ENCODE measurements around the gene SLC15A1.

DNA sequence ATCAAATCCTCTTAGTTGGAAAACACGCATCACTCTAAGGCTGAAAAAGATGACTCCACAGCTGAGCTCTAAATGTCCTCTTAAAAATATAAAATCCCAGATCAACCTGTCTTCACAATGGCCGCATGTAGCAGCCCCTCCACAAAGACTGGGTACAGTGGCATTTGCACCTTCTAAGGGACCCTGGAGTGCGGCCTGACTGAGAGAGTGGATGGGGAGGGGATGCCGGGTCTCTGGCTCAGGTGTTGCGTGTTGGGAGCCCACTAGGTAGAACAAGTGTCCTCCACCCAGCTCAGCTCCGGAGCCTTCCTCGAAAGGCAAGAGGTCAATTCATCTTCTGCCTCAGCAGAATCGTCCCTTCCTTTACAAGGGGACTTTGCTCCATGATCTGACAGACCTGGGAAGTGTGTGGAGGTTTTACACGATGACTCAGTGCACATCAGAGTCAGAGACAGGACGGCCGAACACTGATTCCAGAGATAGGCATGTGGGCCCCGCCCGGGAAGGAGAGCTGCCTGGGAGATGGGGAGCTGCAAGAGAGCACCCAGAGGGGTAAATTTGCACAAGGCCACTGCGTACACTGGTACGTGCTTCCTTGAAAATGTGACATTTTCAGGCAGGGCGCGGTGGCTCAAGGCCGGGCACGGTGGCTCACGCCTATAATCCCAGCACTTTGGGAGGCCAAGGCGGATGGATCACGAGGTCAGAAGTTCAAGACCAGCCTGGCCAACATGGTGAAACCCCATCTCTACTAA, 23.5 kb upstream of the SLC15A1 start:
- TF ChIP-seq, protein P1, sequence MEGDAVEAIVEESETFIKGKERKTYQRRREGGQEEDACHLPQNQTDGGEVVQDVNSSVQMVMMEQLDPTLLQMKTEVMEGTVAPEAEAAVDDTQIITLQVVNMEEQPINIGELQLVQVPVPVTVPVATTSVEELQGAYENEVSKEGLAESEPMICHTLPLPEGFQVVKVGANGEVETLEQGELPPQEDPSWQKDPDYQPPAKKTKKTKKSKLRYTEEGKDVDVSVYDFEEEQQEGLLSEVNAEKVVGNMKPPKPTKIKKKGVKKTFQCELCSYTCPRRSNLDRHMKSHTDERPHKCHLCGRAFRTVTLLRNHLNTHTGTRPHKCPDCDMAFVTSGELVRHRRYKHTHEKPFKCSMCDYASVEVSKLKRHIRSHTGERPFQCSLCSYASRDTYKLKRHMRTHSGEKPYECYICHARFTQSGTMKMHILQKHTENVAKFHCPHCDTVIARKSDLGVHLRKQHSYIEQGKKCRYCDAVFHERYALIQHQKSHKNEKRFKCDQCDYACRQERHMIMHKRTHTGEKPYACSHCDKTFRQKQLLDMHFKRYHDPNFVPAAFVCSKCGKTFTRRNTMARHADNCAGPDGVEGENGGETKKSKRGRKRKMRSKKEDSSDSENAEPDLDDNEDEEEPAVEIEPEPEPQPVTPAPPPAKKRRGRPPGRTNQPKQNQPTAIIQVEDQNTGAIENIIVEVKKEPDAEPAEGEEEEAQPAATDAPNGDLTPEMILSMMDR (conservative IDR thresholded peaks at IDR 0.05; ENCODE audit: low read length): no peak
- TF ChIP-seq EZH2phosphoT487 (IDR thresholded peaks at IDR 0.05; ENCODE audit: borderline replicate concordance, low read depth, low read length): no peak

Measured in OCI-LY7 (cell line).